ENCODE results near the gene DENND5B.
"Not testable (repeated sequence)": the region's sequence is repeated elsewhere in the genome, so short reads cannot be mapped to it uniquely, and the experiment has no call there.

The DENND5B gene

GRCh38 chr12:31501014-31501413 is 89.9 kb downstream of the DENND5B start:
- not testable (repeated sequence) for DNase-seq

- no peak for DNase-seq
These were observed 91.4 kb downstream of the DENND5B start for GRCh38 chr12:31499567-31499966.

DNA sequence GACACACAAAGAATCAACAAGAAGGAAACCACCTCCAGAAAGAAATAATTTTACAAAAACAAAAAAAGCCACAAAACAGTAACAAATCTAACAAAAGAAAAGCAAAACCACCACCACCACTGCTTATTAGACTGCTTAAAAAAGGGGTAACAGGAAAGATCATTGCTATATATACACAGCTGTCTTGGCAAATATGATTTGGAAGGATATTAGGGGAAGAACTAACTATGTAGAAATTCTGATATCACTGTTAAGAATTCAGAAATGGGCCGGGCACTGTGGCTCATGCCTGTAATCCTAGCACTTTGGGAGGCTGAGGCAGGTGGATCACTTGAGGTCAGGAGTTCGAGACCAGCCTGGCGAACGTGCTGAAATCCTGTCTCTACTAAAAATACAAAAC is 92.5 kb downstream of the DENND5B start:
- no peak for DNase-seq

DNA sequence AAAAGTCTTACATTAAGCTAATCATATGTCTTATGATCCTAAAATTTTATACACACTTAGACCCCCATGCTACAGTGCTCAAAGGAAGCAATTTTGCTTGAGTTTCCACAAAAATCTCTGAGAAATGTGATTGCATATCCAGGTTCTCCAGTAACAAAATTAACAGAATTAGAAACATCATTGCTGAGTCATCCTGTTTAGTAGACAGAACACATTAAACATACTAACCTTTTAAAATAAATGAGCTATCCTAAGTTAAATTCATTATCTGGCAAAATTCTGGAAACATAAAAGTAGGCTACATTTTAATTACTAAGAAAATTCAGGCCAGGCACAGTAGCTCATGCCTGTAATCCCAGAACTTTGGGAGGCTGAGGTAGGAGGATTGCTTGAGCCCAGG is 94.7 kb downstream of the DENND5B start:
- no peak for DNase-seq

DNA sequence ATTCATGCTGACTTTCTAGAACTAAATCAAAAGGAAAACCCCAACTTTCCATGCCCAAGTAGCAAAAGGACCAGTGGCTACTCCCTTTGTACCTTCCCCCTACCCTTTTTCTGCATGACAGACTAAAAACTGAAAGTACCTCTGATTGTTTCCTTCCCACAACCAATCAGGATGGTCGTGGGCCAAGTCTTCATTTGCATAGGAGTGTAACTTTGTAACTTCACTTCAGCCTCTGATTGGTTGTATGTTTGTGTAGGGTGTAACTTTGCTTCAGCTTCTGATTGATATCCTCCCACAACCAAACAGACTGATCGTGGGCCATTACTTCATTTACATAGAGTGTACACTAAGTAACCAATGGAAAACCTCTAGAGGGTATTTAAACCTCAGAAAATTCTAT is 96.5 kb downstream of the DENND5B start:
- DNase-seq: no peak

- DNase-seq: no peak
These were observed 98.2 kb downstream of the DENND5B start for GRCh38 chr12:31492599-31493196.

DNA sequence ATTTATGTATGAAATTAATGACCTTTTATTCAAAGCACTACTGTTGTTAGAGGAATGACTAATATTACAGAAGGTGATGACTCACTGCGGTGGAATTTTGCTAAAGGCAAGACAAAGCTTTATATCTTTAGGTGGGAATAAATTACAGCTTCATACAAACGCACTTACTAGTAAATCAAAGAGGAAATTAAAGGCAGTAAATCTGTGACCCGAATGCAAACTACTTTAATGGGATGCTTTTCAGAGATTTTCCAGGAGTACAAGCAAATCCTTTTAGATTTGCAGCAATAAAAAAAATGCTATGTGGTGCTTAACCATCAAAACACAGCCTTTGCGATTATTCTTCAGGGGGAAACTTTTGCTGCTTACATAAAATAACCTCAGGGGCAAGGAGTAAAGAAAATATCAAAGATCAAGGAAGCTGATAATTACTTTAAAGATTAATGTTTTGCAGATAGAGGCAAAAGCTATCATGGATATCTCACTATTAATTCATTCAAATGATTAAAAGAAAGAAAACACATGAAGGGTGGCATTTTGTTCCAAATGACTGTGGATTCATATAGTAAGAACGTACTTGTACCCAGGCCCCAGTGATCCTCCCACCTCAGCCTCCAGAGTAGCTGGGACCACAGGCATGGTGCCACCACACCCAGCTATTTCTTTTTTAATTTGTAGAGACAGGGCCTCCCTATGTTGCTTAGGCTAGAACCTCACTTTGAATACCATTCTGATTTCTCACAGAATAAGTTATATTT is 98.9 kb downstream of the DENND5B start:
- no peak for DNase-seq

DNA sequence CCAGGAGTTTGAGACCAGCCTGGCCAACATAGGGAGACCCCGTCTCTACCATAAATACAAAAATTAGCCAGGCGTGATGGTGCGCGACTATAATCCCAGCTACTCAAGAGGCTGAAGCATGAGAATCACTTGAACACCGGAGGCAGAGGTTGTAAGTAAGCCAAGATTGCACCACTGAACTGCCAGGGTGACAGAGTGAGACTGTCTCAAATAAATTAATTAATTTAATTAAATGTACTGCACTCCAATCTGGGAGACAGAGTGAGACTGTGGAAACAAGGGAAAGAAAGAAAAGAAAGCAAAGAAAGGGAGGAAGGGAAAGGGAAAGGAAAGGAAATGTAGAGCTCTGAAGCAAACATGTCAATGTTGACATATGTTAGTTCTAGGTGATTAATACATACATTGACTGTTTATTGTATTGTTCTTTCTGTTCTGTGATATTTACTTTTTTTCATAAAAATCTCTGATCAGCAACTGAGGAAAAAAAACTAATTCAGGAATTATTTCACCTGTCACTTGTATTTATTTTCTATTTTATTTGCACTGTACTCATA is 99.6 kb downstream of the DENND5B start:
- DNase-seq: no peak

DNA sequence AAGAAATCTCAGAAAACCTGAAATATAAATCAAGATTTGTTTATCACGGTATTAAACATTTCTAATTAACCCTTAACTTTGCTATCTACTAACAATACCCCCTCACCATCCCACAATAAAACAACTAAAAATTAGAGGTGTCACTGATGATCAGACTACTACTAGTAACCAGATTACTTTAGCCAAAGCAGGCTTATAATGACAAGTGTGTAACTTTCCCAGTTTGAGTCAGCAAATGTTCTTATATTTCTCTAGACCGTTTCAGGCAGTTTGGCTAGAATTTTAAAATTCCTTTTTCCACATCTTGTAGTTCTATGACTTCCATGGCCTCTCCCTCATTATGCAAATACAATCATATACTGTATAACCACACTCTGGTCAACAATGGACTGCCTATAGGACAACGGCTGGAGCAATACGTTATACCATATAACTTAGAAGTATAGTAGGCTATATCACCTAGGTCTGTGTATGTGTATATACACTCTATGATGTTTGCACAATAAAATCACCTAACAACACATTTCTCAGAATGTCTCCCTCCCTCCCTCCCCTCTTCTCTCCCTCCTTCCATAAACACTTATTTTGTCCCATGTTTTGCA is 102.1 kb downstream of the DENND5B start:
- no peak for DNase-seq

- no peak for DNase-seq
These were observed 105.4 kb downstream of the DENND5B start for GRCh38 chr12:31485571-31485970.

DNA sequence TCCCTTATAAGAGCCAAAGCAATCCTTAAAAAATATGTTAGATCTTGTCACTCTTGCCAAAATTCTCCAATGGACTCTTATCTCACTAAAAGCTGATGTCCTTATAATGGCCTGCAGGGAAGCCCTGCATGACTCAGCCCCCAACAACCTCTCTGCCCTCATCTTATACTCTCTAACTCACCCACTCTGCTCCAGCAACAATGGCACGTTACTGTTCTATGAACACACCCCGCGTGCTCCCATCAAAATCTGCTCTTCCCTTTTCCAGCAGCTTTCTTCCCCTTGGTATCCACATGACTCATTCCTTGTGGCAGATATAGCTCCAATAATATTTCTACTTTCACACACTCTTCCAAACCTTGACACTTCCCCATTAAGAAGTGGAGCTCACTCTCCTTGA is 108.1 kb downstream of the DENND5B start:
- DNase-seq: no peak

GRCh38 chr12:31481415-31481814 is 109.5 kb downstream of the DENND5B start:
- no peak for DNase-seq

DNA sequence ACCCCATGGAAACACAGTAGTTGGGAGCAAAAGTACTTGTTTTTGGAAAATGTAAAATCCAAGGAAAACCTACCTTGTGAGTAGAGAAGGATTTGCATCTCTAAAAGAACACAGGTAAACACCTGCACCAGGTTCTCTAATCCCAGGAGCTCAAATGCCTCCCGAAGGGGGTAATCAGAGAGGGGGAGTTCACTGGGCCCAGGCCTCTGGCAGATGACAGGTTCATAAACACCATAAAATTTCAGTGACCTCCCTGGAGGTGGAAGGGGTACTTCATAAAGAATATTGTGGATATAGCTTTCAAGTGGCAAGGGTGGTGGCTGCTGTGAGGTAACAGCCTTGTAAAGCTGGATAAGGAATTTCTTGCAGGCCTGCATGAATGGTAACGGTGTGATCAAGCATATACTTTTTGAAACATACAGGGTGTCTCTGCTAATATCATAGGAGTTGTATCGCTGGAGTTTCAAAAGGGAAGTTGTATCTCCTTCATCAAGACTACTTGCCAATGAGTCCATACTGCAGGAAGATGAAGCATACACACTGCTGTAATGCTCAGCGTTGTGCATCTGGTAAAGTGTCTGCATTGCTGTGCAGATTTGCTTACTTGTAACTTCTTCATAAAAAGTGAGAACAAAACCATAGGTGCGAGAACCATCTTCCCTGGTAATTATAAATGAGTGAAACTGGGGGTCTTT is 111.3 kb downstream of the DENND5B start:
- no peak for DNase-seq

DNA sequence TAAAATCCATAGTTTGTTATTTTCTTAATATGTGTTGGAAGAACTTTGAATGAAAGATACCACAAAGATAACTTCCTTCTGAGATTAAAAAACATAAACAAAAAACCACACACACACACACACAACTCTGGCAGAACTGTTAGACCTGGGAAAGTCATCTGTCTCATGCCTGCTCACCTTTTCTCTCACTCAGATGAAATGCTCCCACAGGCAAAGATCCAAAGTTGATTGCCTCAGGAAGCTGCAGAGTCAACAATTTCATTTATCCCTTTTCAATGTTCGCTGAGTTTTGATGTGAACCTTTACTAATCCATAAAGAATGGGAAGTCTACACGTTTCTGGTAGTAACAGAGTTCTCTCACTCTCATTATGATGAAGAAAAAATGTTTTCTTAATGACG is 112.0 kb downstream of the DENND5B start:
- DNase-seq: no peak

- no peak for DNase-seq
These were observed 112.5 kb downstream of the DENND5B start for GRCh38 chr12:31478425-31478824.

DNA sequence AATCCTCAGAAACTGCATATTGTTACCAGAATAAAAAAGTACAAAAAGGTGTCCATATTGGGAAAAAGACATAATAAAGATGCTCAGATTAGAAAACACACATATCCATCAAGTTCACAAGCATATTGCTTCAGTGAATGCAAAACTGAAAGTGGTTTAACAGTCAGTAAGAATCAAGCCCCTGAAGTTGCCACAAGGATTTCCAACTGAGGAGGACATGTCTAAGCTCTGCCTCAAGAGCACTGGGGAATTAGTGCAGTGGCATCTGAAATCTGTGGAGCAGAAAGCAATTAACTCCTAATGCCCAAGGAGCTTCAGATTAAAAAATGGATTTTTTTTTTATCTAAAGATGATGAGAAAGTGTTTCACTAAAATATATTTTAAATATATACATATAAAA is 113.2 kb downstream of the DENND5B start:
- DNase-seq: no peak

GRCh38 chr12:31476437-31476836 is 114.5 kb downstream of the DENND5B start:
- no peak for DNase-seq

- not testable (repeated sequence) for DNase-seq
These were observed 115.3 kb downstream of the DENND5B start for GRCh38 chr12:31475610-31476009.

GRCh38 chr12:31474751-31475150 is 116.2 kb downstream of the DENND5B start:
- no peak for DNase-seq

DNA sequence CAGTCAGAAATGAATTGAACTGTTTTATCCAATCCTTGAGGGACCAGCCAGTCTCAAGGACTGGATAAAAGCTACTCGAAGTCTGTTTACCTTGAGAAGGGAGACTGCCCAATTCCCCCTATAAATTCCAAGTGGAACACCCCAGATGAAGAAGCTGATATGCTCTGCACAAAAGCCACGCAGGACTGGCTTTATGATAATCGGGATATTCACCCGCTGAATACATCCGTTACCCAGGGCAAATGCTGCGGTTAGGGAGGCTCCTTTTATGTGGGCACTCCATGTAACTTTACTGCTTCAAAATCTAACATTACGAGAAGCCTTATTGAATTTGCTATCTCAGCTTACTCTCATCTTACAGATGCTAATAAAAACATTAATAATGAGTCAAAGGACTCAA is 119.1 kb downstream of the DENND5B start:
- no peak for DNase-seq

DNA sequence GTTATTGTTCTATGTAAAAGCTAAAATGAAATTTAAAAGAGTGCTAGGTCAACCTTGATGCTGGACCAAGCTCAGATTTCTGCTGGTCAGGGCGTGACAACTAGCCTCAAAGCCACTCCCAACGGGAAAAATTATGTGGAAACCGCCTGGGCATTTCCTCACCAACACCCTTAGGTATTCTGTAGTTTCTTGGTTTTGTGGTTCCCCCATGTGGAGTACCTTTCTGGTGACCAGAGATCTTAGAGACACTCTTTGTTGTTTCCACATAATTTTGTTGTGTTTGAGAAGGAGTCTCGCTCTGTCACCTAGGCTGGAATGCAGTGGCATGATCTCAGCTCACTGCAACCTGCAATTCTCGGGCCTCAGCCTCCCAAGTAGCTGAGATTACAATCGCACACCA is 119.9 kb downstream of the DENND5B start:
- no peak for DNase-seq

- DNase-seq: no peak
These were observed 120.5 kb downstream of the DENND5B start for GRCh38 chr12:31470459-31470858.

- no peak for DNase-seq
These were observed 124.2 kb downstream of the DENND5B start for GRCh38 chr12:31466768-31467167.

DNA sequence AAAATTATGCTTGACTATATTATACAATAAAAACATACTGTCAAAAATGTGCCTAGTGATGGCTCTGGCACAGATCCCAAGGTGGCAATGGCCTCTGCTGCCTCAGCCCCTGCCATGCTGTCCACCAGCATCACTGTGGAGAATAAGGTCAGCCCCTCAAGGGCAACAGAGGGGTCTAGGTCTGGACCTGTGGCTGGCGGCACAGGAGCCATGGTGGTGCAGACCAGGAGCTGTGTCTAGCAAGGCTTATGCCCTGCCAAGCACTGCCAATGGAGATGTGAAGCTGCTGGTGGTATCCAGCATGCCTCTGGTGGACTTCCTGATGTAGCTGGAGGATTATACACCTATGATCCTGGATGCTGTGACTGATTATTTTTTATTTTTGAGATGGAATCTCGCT is 125.9 kb downstream of the DENND5B start:
- no peak for DNase-seq

Data from stimulated activated naive CD4-positive, alpha-beta T cell treated with Interleukin-2 at 50 U/mL for 16 hours (primary cell).